ENCODE data around the gene SAC3D1. TPM values are rescaled to one million over a fixed set of nuclear protein-coding genes. Genes with fewer than 3 reads are reported as not detected.
"Not testable (repeated sequence)": the region's sequence is repeated elsewhere in the genome, so short reads cannot be mapped to it uniquely, and the experiment has no call there.

Gene SAC3D1
- total RNA-seq, 1 donor from 2014 or later, result 14.4 TPM

DNA sequence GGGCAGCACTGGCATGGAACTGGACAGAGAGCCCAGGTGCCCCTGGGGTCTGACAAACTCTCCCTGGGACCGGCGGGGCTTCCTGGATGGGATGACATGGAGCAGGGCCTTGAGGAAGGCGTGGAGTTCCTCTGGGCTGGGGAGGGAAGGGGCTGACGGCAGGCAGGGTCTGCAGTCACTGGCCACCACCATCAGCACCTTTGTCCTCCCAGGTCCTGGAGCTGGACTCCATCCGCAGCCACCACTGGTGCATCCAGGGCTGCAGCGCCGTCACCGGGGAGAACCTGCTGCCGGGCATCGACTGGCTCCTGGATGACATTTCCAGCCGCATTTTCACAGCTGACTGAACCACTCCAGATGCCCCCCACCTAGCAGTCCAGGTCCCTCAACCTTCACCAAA is 19.5 kb upstream of the SAC3D1 start:
- no peak for DNase-seq

DNA sequence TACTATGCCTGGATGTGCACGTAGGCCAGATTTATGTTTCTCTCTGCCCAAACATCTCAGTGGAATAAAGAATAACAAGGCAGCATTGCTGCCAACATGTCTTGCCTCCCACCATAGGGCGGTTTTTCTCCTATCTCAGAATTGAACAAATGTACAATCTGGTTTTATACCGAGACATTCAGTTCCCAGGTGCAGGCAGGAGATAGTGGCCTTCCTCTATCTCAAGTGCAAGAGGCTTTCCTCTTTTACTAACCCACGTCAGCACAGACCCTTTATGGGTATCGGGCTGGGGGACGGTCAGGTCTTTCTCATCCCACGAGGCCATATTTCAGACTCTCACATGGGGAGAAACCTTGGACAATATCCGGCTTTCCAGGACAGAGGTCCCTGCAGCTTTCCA is 17.5 kb upstream of the SAC3D1 start:
- H3K36me3 Mint-ChIP-seq (ENCODE audit: unreplicated experiment); H3K4me3 Mint-ChIP-seq (ENCODE audit: unreplicated experiment); H3K4me1 Mint-ChIP-seq (ENCODE audit: low read depth, unreplicated experiment); H3K27me3 Mint-ChIP-seq (ENCODE audit: unreplicated experiment); DNase-seq; H3K27ac Mint-ChIP-seq (ENCODE audit: unreplicated experiment); H3K9me3 Mint-ChIP-seq (ENCODE audit: unreplicated experiment): not testable (repeated sequence)

More for the DNA sequence above, 19.5 kb upstream of the SAC3D1 start:
- Mint-ChIP-seq H3K27me3 (ENCODE audit: unreplicated experiment) (peaks cover 2% of the 10 kb centered on the region), H3K4me1 (ENCODE audit: low read depth, unreplicated experiment) (peaks cover 3% of the 10 kb centered on the region), H3K4me3 (ENCODE audit: unreplicated experiment) (no peak overlapping the region), H3K27ac (ENCODE audit: unreplicated experiment) (no peak overlapping the region), H3K9me3 (ENCODE audit: unreplicated experiment) (peaks cover 3% of the 10 kb centered on the region), H3K36me3 (ENCODE audit: unreplicated experiment) (peaks cover 4% of the 10 kb centered on the region)
- TF ChIP-seq, protein P1, sequence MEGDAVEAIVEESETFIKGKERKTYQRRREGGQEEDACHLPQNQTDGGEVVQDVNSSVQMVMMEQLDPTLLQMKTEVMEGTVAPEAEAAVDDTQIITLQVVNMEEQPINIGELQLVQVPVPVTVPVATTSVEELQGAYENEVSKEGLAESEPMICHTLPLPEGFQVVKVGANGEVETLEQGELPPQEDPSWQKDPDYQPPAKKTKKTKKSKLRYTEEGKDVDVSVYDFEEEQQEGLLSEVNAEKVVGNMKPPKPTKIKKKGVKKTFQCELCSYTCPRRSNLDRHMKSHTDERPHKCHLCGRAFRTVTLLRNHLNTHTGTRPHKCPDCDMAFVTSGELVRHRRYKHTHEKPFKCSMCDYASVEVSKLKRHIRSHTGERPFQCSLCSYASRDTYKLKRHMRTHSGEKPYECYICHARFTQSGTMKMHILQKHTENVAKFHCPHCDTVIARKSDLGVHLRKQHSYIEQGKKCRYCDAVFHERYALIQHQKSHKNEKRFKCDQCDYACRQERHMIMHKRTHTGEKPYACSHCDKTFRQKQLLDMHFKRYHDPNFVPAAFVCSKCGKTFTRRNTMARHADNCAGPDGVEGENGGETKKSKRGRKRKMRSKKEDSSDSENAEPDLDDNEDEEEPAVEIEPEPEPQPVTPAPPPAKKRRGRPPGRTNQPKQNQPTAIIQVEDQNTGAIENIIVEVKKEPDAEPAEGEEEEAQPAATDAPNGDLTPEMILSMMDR (IDR thresholded peaks at IDR 0.05; ENCODE audit: partially characterized antibody, unreplicated experiment), result no peak

DNA sequence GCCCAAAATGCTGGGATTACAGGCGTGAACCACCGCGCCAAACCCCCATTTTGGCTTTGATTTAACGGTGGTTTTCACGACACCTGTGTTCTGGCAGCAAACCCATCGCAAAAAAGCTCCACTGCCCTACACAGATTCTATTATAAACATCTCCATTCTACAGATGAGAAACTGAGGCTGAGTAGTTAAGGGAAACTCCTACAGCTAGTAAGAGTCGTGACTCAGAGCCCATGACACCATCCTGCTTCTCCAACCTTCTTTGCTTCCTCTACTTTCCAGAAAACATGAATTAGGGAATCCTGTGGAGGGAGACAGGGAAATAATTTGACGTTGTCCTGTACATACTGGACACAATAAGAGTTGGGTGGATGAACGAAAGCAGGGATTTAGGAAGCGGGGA is 14.2 kb upstream of the SAC3D1 start:
- peaks cover 9% of the 10 kb centered on the region for H3K4me1 Mint-ChIP-seq (ENCODE audit: low read depth, unreplicated experiment)
- peak overlapping the region; percentile 84 for H3K27ac Mint-ChIP-seq (ENCODE audit: unreplicated experiment)
- DNase-seq, result no peak
- TF ChIP-seq, protein P1 (IDR thresholded peaks at IDR 0.05; ENCODE audit: partially characterized antibody, unreplicated experiment), result no peak
- H3K4me3 Mint-ChIP-seq (ENCODE audit: unreplicated experiment), result peak overlapping the region; percentile 81
- H3K27me3 Mint-ChIP-seq (ENCODE audit: unreplicated experiment), result no peaks in the 10 kb centered on the region
- H3K9me3 Mint-ChIP-seq (ENCODE audit: unreplicated experiment), result peaks cover 3% of the 10 kb centered on the region
- no peaks in the 10 kb centered on the region for H3K36me3 Mint-ChIP-seq (ENCODE audit: unreplicated experiment)

DNA sequence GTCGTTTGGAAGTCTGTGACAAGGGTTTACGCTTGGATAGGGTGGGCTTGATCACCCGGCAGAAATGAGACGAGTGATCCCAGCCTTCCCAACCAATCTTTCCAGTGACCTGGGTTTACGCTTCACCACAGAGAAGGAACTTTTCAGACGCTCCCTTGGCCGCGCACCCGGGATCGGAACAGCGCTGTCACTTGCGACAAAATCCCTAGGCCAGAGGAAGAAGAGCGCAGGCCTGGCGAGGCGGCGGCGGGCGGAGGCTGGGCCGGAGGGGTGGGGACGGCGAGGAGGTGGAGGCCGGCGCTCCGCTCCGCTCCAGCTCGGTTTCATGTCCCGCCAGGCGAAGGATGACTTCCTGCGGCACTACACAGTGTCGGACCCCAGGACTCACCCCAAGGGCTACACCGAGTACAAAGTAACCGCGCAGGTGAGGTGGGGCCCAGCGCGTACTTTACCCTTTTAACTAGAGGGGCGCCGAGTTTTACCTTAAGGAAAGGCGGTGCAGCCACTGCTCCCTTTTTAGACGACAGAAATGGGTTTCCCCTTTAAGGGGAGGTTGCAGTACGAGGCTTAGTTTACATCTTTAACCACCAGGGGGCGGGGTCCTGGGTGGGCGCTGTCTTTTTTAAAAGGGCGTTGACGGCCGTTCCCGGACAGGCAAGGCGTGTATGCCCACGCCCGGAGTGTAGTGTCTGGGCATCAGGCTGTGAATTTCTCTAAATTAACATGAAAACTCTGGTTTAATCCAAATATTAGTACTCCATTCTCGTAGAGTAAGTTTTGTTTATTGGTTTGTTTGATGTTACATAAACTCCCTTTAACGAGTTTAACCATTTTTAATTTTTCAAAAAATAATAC is 13.6 kb upstream of the SAC3D1 start, which contains the start of gene SNX15:
SNX15 (plus strand) TSS at position 227 of the 855 bp plus-strand sequence; CDS start at position 326, 99 bp downstream.
- Mint-ChIP-seq H3K27me3 (ENCODE audit: unreplicated experiment) (no peaks in the 10 kb centered on the region), H3K4me1 (ENCODE audit: low read depth, unreplicated experiment) (peaks cover 6% of the 10 kb centered on the region), H3K9me3 (ENCODE audit: unreplicated experiment) (peaks cover 3% of the 10 kb centered on the region), H3K27ac (ENCODE audit: unreplicated experiment) (peak within 1 kb of the TSS; percentile 84), H3K36me3 (ENCODE audit: unreplicated experiment) (no peaks in the 10 kb centered on the region), H3K4me3 (ENCODE audit: unreplicated experiment) (peak within 1 kb of the TSS; percentile 81)
- TF ChIP-seq, protein P1 (IDR thresholded peaks at IDR 0.05; ENCODE audit: partially characterized antibody, unreplicated experiment), result peak; percentile 97
- DNase-seq, result peak; percentile 94

DNA sequence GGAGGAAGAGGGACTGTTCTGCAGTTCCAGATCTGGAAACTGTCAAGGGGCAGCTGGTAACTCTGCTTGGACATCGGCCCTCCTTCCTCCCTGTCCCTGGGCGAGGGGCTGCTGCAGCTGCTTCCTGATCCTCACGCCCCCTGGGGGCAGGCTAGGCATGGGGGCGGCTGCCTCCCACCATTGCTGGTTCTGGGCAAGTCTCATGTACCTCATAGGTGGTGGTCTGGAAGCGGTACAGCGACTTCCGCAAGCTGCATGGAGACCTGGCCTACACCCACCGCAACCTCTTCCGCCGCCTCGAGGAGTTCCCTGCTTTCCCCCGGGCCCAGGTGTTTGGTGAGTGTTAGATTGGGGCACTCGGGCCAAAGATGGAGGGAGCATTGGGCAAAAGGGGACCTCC is 8.8 kb upstream of the SAC3D1 start:
- no peak for DNase-seq
- H3K4me1 Mint-ChIP-seq (ENCODE audit: low read depth, unreplicated experiment), result peaks cover 2% of the 10 kb centered on the region

More for the DNA sequence above, 8.8 kb upstream of the SAC3D1 start:
- no peak overlapping the region for H3K4me3 Mint-ChIP-seq (ENCODE audit: unreplicated experiment)
- no peaks in the 10 kb centered on the region for H3K9me3 Mint-ChIP-seq (ENCODE audit: unreplicated experiment)
- no peaks in the 10 kb centered on the region for H3K36me3 Mint-ChIP-seq (ENCODE audit: unreplicated experiment)
- no peak overlapping the region for H3K27ac Mint-ChIP-seq (ENCODE audit: unreplicated experiment)
- H3K27me3 Mint-ChIP-seq (ENCODE audit: unreplicated experiment), result peaks cover 4% of the 10 kb centered on the region
- TF ChIP-seq, protein P1 (IDR thresholded peaks at IDR 0.05; ENCODE audit: partially characterized antibody, unreplicated experiment), result no peak

All from glutamatergic neuron (in vitro differentiated cells).